Measurements from ENCODE around the gene DDX41. TPM values are rescaled to one million over a fixed set of nuclear protein-coding genes. Genes with fewer than 3 reads are reported as not detected.

DDX41 gene
- polyA plus RNA-seq, 3 donors = 44.9 to 178 (median 70.3) TPM

DNA sequence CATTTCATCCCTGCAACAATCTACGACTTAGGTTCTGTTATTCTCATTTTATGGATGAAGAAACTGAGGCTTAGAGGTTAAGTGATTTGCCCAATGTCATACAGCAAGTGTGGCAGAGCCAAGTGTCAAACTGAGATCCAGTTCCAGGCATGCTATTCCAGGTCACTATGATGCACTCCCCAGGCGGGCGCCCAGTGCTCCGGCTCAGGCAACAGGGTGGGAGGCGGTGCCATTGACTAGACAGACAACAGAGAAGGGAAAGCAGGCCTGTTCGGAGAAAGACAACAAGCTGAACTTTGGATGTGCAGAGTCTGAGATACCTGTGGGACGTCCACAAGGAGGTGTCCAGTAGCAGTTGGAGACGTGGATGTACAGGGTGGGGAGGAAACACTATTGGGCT lies 10.8 kb upstream of the DDX41 start:
- intact Hi-C loops (cut with micrococcal nuclease) = no loop called here
- H3K4me1 ChIP-seq (ENCODE audit: control insufficient read depth in 1 of 2, insufficient read depth in 2 of 2, low read length in 2 of 2) = no peaks in the 10 kb centered on the region
- H3K4me1 Mint-ChIP-seq = peaks cover 3% of the 10 kb centered on the region
- H3K9me3 Mint-ChIP-seq = no peaks in the 10 kb centered on the region
- DNase-seq = no peak
- H3K4me3 ChIP-seq (replicated peaks in 1 of 3; ENCODE audit: low read depth in 2 of 3, low read length in 3 of 3) = no peak overlapping the region
- H3K27me3 ChIP-seq (ENCODE audit: control insufficient read depth in 2 of 2, insufficient read depth in 2 of 2, low read length in 2 of 2) = no peaks in the 10 kb centered on the region
- no peak overlapping the region for H2AFZ ChIP-seq (ENCODE audit: insufficient read depth, low read depth, low read length, poor library complexity, severe bottlenecking)
- H3K9me3 ChIP-seq (replicated peaks in 1 of 2; ENCODE audit: control insufficient read depth in 1 of 2, insufficient read depth in 1 of 2, low read length in 2 of 2) = no peaks in the 10 kb centered on the region
- H4K20me1 ChIP-seq (ENCODE audit: insufficient read depth, low read length) = peaks cover 56% of the 10 kb centered on the region
- no peaks in the 10 kb centered on the region for H3K27me3 Mint-ChIP-seq (ENCODE audit: low read depth in 3 of 3)
- H3K9ac ChIP-seq (ENCODE audit: insufficient read depth, low read length, poor library complexity, severe bottlenecking) = no peak overlapping the region
- no peak overlapping the region for H3K27ac ChIP-seq (ENCODE audit: low read depth in 1 of 2, low read length in 2 of 2)
- no peak overlapping the region for H3K27ac Mint-ChIP-seq
- no peak overlapping the region for H3K4me3 Mint-ChIP-seq
- H3K4me2 ChIP-seq (replicated peaks; ENCODE audit: extremely low read depth, low read length, poor library complexity, severe bottlenecking) = no peak overlapping the region
- no peaks in the 10 kb centered on the region for H3K79me2 ChIP-seq (ENCODE audit: insufficient read depth, low read length)
- H3K36me3 Mint-ChIP-seq = peaks cover 42 to 52% of the 10 kb centered on the region in 2 donors
- H3K36me3 ChIP-seq (replicated peaks in 1 of 2; ENCODE audit: control insufficient read depth in 1 of 2, insufficient read depth in 2 of 2, low read length in 2 of 2) = peaks cover 90 to 96% of the 10 kb centered on the region in 2 donors
- TF ChIP-seq, protein P1, sequence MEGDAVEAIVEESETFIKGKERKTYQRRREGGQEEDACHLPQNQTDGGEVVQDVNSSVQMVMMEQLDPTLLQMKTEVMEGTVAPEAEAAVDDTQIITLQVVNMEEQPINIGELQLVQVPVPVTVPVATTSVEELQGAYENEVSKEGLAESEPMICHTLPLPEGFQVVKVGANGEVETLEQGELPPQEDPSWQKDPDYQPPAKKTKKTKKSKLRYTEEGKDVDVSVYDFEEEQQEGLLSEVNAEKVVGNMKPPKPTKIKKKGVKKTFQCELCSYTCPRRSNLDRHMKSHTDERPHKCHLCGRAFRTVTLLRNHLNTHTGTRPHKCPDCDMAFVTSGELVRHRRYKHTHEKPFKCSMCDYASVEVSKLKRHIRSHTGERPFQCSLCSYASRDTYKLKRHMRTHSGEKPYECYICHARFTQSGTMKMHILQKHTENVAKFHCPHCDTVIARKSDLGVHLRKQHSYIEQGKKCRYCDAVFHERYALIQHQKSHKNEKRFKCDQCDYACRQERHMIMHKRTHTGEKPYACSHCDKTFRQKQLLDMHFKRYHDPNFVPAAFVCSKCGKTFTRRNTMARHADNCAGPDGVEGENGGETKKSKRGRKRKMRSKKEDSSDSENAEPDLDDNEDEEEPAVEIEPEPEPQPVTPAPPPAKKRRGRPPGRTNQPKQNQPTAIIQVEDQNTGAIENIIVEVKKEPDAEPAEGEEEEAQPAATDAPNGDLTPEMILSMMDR (IDR thresholded peaks at IDR 0.05) = no peak
- 99% methylated on average over 7 of the region's 8 CpGs for WGBS (ENCODE audit: insufficient coverage)

DNA sequence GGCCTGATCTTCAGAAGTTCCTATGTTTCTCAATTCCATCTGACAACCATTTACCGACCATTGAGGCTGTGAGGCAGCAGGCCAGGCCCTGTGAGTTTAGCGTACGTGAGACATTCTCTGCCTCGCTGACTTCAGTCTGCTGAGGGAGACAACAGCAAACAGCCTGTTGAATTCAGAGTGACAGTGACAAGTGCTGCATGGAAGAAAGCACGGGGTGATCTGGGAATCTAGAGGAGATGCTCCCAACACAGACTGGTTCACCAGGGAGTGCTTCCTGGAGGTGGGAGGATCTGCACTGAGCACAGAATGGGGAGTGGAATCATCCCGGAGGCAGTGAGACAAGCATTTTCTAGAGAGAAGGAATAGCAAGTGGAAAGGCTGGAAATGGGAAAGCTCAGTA lies 10.0 kb upstream of the DDX41 start:
- no peak overlapping the region for H3K4me3 ChIP-seq (replicated peaks in 1 of 3; ENCODE audit: low read depth in 2 of 3, low read length in 3 of 3)
- H3K9me3 ChIP-seq (replicated peaks in 1 of 2; ENCODE audit: control insufficient read depth in 1 of 2, insufficient read depth in 1 of 2, low read length in 2 of 2) = no peaks in the 10 kb centered on the region
- intact Hi-C loops (cut with micrococcal nuclease) = no loop called here
- no peak overlapping the region for H3K9ac ChIP-seq (ENCODE audit: insufficient read depth, low read length, poor library complexity, severe bottlenecking)
- H3K36me3 ChIP-seq (replicated peaks in 1 of 2; ENCODE audit: control insufficient read depth in 1 of 2, insufficient read depth in 2 of 2, low read length in 2 of 2) = peaks cover 89 to 93% of the 10 kb centered on the region in 2 donors
- no peaks in the 10 kb centered on the region for H3K79me2 ChIP-seq (ENCODE audit: insufficient read depth, low read length)
- no peak overlapping the region for H3K4me2 ChIP-seq (replicated peaks; ENCODE audit: extremely low read depth, low read length, poor library complexity, severe bottlenecking)
- WGBS (ENCODE audit: insufficient coverage) = 98% methylated on average over 5 of the region's 6 CpGs
- H3K36me3 Mint-ChIP-seq = peaks cover 38 to 49% of the 10 kb centered on the region in 2 donors
- no peaks in the 10 kb centered on the region for H3K9me3 Mint-ChIP-seq
- TF ChIP-seq, protein P1 (IDR thresholded peaks at IDR 0.05) = no peak
- H3K4me1 Mint-ChIP-seq = peaks cover 3% of the 10 kb centered on the region
- peaks cover 49% of the 10 kb centered on the region for H4K20me1 ChIP-seq (ENCODE audit: insufficient read depth, low read length)
- no peak overlapping the region for H2AFZ ChIP-seq (ENCODE audit: insufficient read depth, low read depth, low read length, poor library complexity, severe bottlenecking)
- H3K27ac Mint-ChIP-seq = no peak overlapping the region
- no peaks in the 10 kb centered on the region for H3K4me1 ChIP-seq (ENCODE audit: control insufficient read depth in 1 of 2, insufficient read depth in 2 of 2, low read length in 2 of 2)
- no peak overlapping the region for H3K27ac ChIP-seq (ENCODE audit: low read depth in 1 of 2, low read length in 2 of 2)
- no peaks in the 10 kb centered on the region for H3K27me3 ChIP-seq (ENCODE audit: control insufficient read depth in 2 of 2, insufficient read depth in 2 of 2, low read length in 2 of 2)
- no peak for DNase-seq
- H3K4me3 Mint-ChIP-seq = no peak overlapping the region
- H3K27me3 Mint-ChIP-seq (ENCODE audit: low read depth in 3 of 3) = no peaks in the 10 kb centered on the region

Data from CD14-positive monocyte (primary cell).